Measurements from ENCODE around the gene AXIN2.

AXIN2 gene

GRCh38 chr17:65542610-65543009 is 18.8 kb downstream of the AXIN2 start:
- TF ChIP-seq, protein P1, sequence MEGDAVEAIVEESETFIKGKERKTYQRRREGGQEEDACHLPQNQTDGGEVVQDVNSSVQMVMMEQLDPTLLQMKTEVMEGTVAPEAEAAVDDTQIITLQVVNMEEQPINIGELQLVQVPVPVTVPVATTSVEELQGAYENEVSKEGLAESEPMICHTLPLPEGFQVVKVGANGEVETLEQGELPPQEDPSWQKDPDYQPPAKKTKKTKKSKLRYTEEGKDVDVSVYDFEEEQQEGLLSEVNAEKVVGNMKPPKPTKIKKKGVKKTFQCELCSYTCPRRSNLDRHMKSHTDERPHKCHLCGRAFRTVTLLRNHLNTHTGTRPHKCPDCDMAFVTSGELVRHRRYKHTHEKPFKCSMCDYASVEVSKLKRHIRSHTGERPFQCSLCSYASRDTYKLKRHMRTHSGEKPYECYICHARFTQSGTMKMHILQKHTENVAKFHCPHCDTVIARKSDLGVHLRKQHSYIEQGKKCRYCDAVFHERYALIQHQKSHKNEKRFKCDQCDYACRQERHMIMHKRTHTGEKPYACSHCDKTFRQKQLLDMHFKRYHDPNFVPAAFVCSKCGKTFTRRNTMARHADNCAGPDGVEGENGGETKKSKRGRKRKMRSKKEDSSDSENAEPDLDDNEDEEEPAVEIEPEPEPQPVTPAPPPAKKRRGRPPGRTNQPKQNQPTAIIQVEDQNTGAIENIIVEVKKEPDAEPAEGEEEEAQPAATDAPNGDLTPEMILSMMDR (IDR thresholded peaks at IDR 0.05; ENCODE audit: low read depth, low read length) = no peak
- in situ Hi-C loops (cut with HindIII; ENCODE audit: low sequenced_read_pairs) = no loop called here
- H3K4me3 ChIP-seq (ENCODE audit: low read depth, low read length) = no peak overlapping the region
- no peak for DNase-seq (ENCODE audit: low read depth, low spot score)

DNA sequence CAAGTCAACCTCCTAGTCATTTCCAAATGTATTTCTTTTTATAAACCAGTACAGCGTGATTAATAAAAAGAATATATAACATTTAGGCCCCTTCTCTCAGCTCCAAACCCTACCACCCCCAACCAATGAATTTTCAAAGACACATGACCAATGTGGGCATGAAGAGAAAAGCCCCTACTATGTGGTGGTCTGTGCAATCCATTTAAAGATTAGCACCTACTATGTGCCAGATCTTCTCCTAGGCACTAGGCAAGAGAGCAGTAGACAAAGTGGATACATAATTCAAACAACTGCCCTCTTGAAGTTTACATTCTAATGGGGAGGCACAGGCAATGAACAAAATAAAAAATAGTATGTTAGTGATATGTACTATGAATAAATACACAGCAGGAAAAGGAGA is 19.4 kb downstream of the AXIN2 start:
- DNase-seq (ENCODE audit: low read depth, low spot score) = no peak
- in situ Hi-C loops (cut with HindIII; ENCODE audit: low sequenced_read_pairs) = no loop called here
- no peak overlapping the region for H3K4me3 ChIP-seq (ENCODE audit: low read depth, low read length)
- TF ChIP-seq, protein P1 (IDR thresholded peaks at IDR 0.05; ENCODE audit: low read depth, low read length) = no peak

GRCh38 chr17:65541453-65541852 is 20.0 kb downstream of the AXIN2 start:
- H3K4me3 ChIP-seq (ENCODE audit: low read depth, low read length) = no peak overlapping the region
- TF ChIP-seq, protein P1 (IDR thresholded peaks at IDR 0.05; ENCODE audit: low read depth, low read length) = no peak
- in situ Hi-C loops (cut with HindIII; ENCODE audit: low sequenced_read_pairs) = no loop called here
- DNase-seq (ENCODE audit: low read depth, low spot score) = no peak

- TF ChIP-seq, protein P1 (IDR thresholded peaks at IDR 0.05; ENCODE audit: low read depth, low read length) = no peak
- in situ Hi-C loops (cut with HindIII; ENCODE audit: low sequenced_read_pairs) = no loop called here
- no peak overlapping the region for H3K4me3 ChIP-seq (ENCODE audit: low read depth, low read length)
- DNase-seq (ENCODE audit: low read depth, low spot score) = no peak
These were observed 21.7 kb downstream of the AXIN2 start for GRCh38 chr17:65539630-65540266.

DNA sequence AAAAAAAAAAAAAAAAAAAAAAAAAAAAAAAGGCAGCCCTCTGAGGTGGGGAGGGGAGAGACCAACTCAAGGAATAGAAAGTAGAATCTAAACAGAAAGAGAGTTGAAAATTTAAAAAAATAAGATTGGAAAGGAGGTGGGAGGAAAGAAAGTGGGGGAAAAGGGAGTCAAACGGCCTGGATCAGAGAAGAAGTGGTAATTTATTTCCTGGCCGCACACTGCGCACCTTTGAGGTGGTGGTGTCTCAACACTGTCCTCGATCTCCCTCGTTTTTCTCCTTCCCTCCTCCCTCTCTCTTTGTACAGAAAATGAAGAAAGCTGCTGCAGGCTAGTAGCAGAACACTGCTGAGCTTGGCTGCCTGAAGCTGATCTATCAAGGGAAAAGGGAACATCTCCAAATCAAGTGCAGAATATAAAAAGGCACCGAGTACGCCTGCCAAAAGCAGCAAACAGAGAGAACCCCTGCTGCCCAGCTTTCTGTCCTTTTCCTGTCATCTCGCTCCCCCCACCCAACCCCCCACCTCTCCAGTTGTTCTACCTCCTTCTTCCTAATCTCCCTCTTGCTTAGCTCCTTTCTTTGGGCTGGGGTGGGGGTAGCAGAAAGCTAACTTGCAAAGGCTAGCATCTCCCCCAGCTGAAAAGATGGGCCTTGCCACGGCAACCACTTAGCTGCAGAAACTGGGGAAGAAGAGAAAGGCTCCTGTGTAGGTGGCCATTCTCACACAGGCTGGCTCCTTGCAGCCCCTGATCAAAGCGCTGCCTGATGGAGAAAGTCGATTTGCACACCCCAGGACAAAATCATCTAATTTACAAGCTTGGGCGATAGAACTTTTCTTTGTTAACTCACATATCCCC is 22.5 kb downstream of the AXIN2 start:
- in situ Hi-C loops (cut with HindIII; ENCODE audit: low sequenced_read_pairs) = no loop called here
- TF ChIP-seq, protein P1 (IDR thresholded peaks at IDR 0.05; ENCODE audit: low read depth, low read length) = no peak
- no peak overlapping the region for H3K4me3 ChIP-seq (ENCODE audit: low read depth, low read length)
- DNase-seq (ENCODE audit: low read depth, low spot score) = peak; percentile 50

- H3K4me3 ChIP-seq (ENCODE audit: low read depth, low read length) = no peak overlapping the region
- in situ Hi-C loops (cut with HindIII; ENCODE audit: low sequenced_read_pairs) = no loop called here
- DNase-seq (ENCODE audit: low read depth, low spot score) = no peak
- TF ChIP-seq, protein P1 (IDR thresholded peaks at IDR 0.05; ENCODE audit: low read depth, low read length) = no peak
These were observed 23.4 kb downstream of the AXIN2 start for GRCh38 chr17:65537845-65538674.

Measured in astrocyte of the spinal cord (primary cell).